G401.6 (cell line): ENCODE data around the gene TP53TG3E.
"Not testable (repeated sequence)": the region's sequence is repeated elsewhere in the genome, so short reads cannot be mapped to it uniquely, and the experiment has no call there.

Source experiments
- FAIRE-seq: peaks from 2 replicates; lab custom pipeline; 2012; peaks lifted over from hg19 to GRCh38; lab: Jason Lieb, UNC

Gene TP53TG3E

GRCh38 chr16:33304006-33304405, at the start of gene TP53TG3E:
TSS of gene TP53TG3E (plus strand) at chr16:33304306. CDS start at chr16:33304374, 68 bp downstream.
- not testable (repeated sequence) for FAIRE-seq

GRCh38 chr16:33336226-33337012, 32.3 kb downstream of the TP53TG3E start:
- not testable (repeated sequence) for FAIRE-seq

GRCh38 chr16:33337627-33338542, 33.8 kb downstream of the TP53TG3E start:
- FAIRE-seq, result not testable (repeated sequence)

- not testable (repeated sequence) for FAIRE-seq
Measured at GRCh38 chr16:33338543-33338951, 34.4 kb downstream of the TP53TG3E start.

GRCh38 chr16:33339093-33340061, 35.3 kb downstream of the TP53TG3E start:
- FAIRE-seq, result not testable (repeated sequence)
